ENCODE data around the gene CPS1. TPM values are rescaled to one million over a fixed set of nuclear protein-coding genes. Genes with fewer than 3 reads are reported as not detected.

Gene CPS1
- total RNA-seq, 1 donor from 2014 or later = 0.75 TPM

DNA sequence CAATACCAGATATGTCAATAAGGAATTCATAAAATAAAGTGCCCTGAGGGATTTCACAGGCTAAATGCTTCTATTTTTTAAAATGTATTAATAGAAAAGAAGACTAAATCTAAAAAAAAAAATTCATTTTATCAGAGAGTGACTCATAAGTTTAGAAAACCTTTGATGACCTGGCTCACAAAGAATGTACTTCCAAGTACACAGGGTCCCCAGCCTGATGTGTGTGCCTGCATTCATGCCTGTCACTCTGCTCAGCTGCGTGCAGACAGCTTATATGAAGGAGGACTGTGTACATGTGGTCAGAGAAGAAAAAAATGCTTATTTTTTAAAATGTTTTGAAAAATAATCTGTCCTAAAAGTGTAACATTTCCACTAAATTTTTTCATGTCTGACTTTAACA is 3.0 kb upstream of the CPS1 start:
- H3K4me3 Mint-ChIP-seq = no peak overlapping the region
- no peaks in the 10 kb centered on the region for H3K4me1 Mint-ChIP-seq
- TF ChIP-seq, protein P1, sequence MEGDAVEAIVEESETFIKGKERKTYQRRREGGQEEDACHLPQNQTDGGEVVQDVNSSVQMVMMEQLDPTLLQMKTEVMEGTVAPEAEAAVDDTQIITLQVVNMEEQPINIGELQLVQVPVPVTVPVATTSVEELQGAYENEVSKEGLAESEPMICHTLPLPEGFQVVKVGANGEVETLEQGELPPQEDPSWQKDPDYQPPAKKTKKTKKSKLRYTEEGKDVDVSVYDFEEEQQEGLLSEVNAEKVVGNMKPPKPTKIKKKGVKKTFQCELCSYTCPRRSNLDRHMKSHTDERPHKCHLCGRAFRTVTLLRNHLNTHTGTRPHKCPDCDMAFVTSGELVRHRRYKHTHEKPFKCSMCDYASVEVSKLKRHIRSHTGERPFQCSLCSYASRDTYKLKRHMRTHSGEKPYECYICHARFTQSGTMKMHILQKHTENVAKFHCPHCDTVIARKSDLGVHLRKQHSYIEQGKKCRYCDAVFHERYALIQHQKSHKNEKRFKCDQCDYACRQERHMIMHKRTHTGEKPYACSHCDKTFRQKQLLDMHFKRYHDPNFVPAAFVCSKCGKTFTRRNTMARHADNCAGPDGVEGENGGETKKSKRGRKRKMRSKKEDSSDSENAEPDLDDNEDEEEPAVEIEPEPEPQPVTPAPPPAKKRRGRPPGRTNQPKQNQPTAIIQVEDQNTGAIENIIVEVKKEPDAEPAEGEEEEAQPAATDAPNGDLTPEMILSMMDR (IDR thresholded peaks at IDR 0.05) = no peak
- ChIA-PET CTCF (no interaction called here), POLR2A (no interaction called here)
- intact Hi-C loops (cut with micrococcal nuclease) = no loop called here
- H3K27ac Mint-ChIP-seq = no peak overlapping the region
- DNase-seq (no peak), ATAC-seq (ENCODE audit: low read depth) (no peak)
- H3K36me3 Mint-ChIP-seq (ENCODE audit: low read depth) = no peaks in the 10 kb centered on the region
- H3K9me3 Mint-ChIP-seq = no peaks in the 10 kb centered on the region
- H3K27me3 Mint-ChIP-seq = peaks cover 2% of the 10 kb centered on the region

DNA sequence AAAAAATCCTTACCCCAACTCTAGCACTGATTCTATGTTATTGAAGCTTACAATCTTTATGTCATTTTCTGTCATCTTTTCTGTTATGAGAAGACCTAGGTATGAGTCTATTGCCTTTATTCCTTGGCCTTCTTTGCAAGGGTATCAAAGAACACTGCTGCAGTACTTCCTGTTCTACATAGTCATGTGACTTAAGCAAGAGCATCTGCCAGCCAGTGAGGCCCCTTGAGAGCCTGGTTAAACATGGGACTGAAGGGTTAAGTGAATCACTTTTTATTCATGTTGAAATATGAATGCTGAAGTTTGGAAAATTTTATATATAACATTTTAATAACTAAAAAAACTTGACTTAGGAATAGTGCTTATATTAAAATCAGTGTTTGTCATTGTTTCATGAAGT is 844 bp upstream of the CPS1 start:
- peaks cover 2% of the 10 kb centered on the region for H3K27me3 Mint-ChIP-seq
- ChIA-PET CTCF (no interaction called here), POLR2A (no interaction called here)
- H3K4me3 Mint-ChIP-seq = no peak overlapping the region
- TF ChIP-seq, protein P1 (IDR thresholded peaks at IDR 0.05) = no peak
- intact Hi-C loops (cut with micrococcal nuclease) = no loop called here
- DNase-seq (no peak), ATAC-seq (ENCODE audit: low read depth) (no peak)
- H3K4me1 Mint-ChIP-seq = no peaks in the 10 kb centered on the region
- H3K36me3 Mint-ChIP-seq (ENCODE audit: low read depth) = no peaks in the 10 kb centered on the region
- no peak overlapping the region for H3K27ac Mint-ChIP-seq
- no peaks in the 10 kb centered on the region for H3K9me3 Mint-ChIP-seq

DNA sequence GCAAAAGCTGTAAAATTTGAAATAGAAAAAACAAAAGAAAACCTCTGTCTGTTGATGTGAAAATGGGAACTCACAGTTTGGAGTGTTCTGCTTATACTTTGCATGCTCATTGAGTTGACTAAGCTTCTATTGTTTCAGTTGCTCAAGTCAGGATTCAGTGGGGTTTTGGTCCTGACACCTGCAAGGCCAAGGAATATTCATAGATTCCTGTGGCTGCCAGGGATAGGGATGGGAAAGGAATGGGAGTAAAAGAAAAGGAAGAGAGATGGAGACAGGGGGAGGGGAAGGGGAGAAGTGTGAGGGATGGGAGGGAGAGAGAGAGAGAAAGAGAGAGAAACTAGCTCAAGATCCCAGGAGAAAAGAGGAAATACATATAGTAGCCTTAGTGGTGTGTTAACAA is 1.3 kb downstream of the CPS1 start:
- Mint-ChIP-seq H3K27ac (no peak overlapping the region), H3K9me3 (no peaks in the 10 kb centered on the region), H3K4me1 (no peaks in the 10 kb centered on the region), H3K27me3 (peaks cover 2% of the 10 kb centered on the region), H3K36me3 (ENCODE audit: low read depth) (no peaks in the 10 kb centered on the region), H3K4me3 (no peak overlapping the region)
- ATAC-seq (ENCODE audit: low read depth) = no peak
- TF ChIP-seq, protein P1 (IDR thresholded peaks at IDR 0.05) = no peak
- DNase-seq = no peak
- ChIA-PET POLR2A (no interaction called here), CTCF (no interaction called here)
- intact Hi-C loops (cut with micrococcal nuclease) = no loop called here

DNA sequence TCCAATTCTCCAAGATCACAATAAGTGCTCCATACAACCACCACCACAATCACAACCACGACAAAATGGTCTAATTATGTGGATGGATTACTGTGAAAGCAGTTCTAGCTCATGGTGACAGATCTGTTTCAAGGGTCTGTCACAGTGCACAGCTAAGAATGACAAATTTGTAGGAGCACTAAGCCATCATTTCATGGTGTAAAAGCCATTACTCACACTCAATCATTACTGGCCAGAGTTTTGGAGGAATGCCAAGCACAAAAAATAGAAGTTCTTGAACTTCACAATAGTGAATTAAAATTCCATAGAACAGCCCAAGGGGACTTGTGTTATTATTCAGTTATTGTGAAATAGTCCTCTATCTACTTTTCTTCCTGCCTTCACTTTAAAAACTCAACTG is 2.3 kb downstream of the CPS1 start:
- POLR2A ChIA-PET = no interaction called here
- DNase-seq (no peak), ATAC-seq (ENCODE audit: low read depth) (no peak)
- no peaks in the 10 kb centered on the region for H3K4me1 Mint-ChIP-seq
- no peak overlapping the region for H3K4me3 Mint-ChIP-seq
- TF ChIP-seq, protein P1 (IDR thresholded peaks at IDR 0.05) = no peak
- intact Hi-C loops (cut with micrococcal nuclease) = no loop called here
- no peak overlapping the region for H3K27ac Mint-ChIP-seq
- CTCF ChIA-PET = no interaction called here
- no peaks in the 10 kb centered on the region for H3K36me3 Mint-ChIP-seq (ENCODE audit: low read depth)
- H3K27me3 Mint-ChIP-seq = peaks cover 2% of the 10 kb centered on the region
- no peaks in the 10 kb centered on the region for H3K9me3 Mint-ChIP-seq

DNA sequence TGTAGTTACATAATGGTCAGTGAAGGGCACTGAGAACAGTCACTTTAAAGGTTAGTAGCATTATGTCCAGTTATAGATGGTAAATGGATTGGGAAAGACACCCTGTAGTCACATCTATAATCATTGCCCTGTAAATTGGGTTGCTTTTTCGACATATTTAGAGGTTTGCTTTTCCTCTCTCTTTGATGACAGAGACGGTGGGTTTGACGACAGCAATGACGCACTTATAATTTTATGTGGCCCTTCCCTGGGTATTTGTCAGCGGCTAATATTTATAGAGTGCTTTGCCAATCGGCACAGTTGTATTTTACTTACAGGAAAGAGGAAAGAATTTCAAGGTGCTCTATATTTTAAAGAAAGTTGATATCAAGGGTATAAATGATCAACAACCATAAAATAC is 2.8 kb downstream of the CPS1 start:
- ATAC-seq (ENCODE audit: low read depth) (no peak), DNase-seq (no peak)
- Mint-ChIP-seq H3K9me3 (no peaks in the 10 kb centered on the region), H3K27ac (no peak overlapping the region), H3K36me3 (ENCODE audit: low read depth) (no peaks in the 10 kb centered on the region), H3K4me3 (no peak overlapping the region), H3K4me1 (no peaks in the 10 kb centered on the region), H3K27me3 (peaks cover 2% of the 10 kb centered on the region)
- TF ChIP-seq, protein P1 (IDR thresholded peaks at IDR 0.05) = no peak
- POLR2A ChIA-PET = no interaction called here
- intact Hi-C loops (cut with micrococcal nuclease) = no loop called here
- CTCF ChIA-PET = no interaction called here

Measured in activated B cell treated with CpG ODN at 0.5 μM for 24 hours (primary cell).